T-helper 22 cell (primary cell): ENCODE data around the gene CHPF.

Experiments used
- DNase-seq: peaks from one replicate; pipeline ENCODE4 v3.0.0-alpha.2; 2020; ENCODE audit warnings: low read depth

The CHPF gene

GRCh38 chr2:219551441-219552381 is 8.1 kb upstream of the CHPF start:
- DNase-seq, result no peak

- no peak for DNase-seq
These were observed 6.0 kb upstream of the CHPF start for GRCh38 chr2:219549619-219550018.

GRCh38 chr2:219548990-219549389 is 5.4 kb upstream of the CHPF start:
- no peak for DNase-seq

- no peak for DNase-seq
These were observed 4.0 kb upstream of the CHPF start for GRCh38 chr2:219547621-219548020.

GRCh38 chr2:219545943-219546352 is 2.3 kb upstream of the CHPF start:
- no peak for DNase-seq

- DNase-seq, result no peak
These were observed 1.8 kb upstream of the CHPF start for GRCh38 chr2:219545295-219545942.

GRCh38 chr2:219544567-219544966 is 958 bp upstream of the CHPF start:
- no peak for DNase-seq

GRCh38 chr2:219542931-219543595 is 546 bp downstream of the CHPF start:
- no peak for DNase-seq

GRCh38 chr2:219541611-219542180 is 1.9 kb downstream of the CHPF start:
- DNase-seq, result peak; percentile 69

GRCh38 chr2:219540784-219541504 is 2.7 kb downstream of the CHPF start:
- no peak for DNase-seq

GRCh38 chr2:219539926-219540678 is 3.5 kb downstream of the CHPF start:
- DNase-seq, result no peak

GRCh38 chr2:219538956-219539788 is 4.4 kb downstream of the CHPF start:
- DNase-seq, result no peak

- no peak for DNase-seq
These were observed 5.1 kb downstream of the CHPF start for GRCh38 chr2:219538504-219538951.

GRCh38 chr2:219537657-219538488 is 5.7 kb downstream of the CHPF start:
- DNase-seq, result no peak

- DNase-seq, result no peak
These were observed 6.6 kb downstream of the CHPF start for GRCh38 chr2:219536967-219537366.

- DNase-seq, result no peak
These were observed 7.2 kb downstream of the CHPF start for GRCh38 chr2:219536425-219536824.

GRCh38 chr2:219533930-219534661 is 9.5 kb downstream of the CHPF start:
- DNase-seq, result no peak

GRCh38 chr2:219532378-219532649 is 11.3 kb downstream of the CHPF start:
- DNase-seq, result no peak
